ENCODE results near the gene PIK3R2. TPM values are rescaled to one million over a fixed set of nuclear protein-coding genes. Genes with fewer than 3 reads are reported as not detected.
A peak's percentile ranks its signal among the peaks of the same experiment; 100 is the strongest.

The PIK3R2 gene
- total RNA-seq, 1 experiment from 2014 or later = 33.8 TPM

- BruUV-seq (replicated peaks) = no TSS peak
- Mint-ChIP-seq H3K9me3 (ENCODE audit: unreplicated experiment) (no peaks in the 10 kb centered on the region), H3K36me3 (ENCODE audit: insufficient read depth, unreplicated experiment) (peaks cover 4% of the 10 kb centered on the region), H3K4me3 (ENCODE audit: unreplicated experiment) (peak overlapping the region; percentile 68), H3K27me3 (ENCODE audit: insufficient read depth, unreplicated experiment) (no peaks in the 10 kb centered on the region), H3K4me1 (ENCODE audit: insufficient read depth, unreplicated experiment) (peaks cover 15% of the 10 kb centered on the region), H3K27ac (ENCODE audit: low read depth, unreplicated experiment) (no peak overlapping the region)
- no peak for DNase-seq (ENCODE audit: unreplicated experiment)
- TF ChIP-seq, protein P1, sequence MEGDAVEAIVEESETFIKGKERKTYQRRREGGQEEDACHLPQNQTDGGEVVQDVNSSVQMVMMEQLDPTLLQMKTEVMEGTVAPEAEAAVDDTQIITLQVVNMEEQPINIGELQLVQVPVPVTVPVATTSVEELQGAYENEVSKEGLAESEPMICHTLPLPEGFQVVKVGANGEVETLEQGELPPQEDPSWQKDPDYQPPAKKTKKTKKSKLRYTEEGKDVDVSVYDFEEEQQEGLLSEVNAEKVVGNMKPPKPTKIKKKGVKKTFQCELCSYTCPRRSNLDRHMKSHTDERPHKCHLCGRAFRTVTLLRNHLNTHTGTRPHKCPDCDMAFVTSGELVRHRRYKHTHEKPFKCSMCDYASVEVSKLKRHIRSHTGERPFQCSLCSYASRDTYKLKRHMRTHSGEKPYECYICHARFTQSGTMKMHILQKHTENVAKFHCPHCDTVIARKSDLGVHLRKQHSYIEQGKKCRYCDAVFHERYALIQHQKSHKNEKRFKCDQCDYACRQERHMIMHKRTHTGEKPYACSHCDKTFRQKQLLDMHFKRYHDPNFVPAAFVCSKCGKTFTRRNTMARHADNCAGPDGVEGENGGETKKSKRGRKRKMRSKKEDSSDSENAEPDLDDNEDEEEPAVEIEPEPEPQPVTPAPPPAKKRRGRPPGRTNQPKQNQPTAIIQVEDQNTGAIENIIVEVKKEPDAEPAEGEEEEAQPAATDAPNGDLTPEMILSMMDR (IDR thresholded peaks at IDR 0.05; ENCODE audit: unreplicated experiment) = no peak
- intact Hi-C loops (cut with micrococcal nuclease) = loop anchor here (10.0 kb wide), 1 partner anchor 214 kb away; the partner anchor contains the start of gene LSM4
- ChIA-PET CTCF (interaction anchor here (0.5 to 3.7 kb wide), 11 partner anchors 27 to 500 kb away, joined by 3 to 47 read pairs (median 4); a partner anchor contains a TSS), POLR2A (interaction anchor here (0.5 to 1.8 kb wide), 10 partner anchors 13 to 190 kb away, joined by 3 to 10 read pairs (median 4); partner anchors contain the start of genes CCDC124, JUND, MAST3 and MPV17L2)
These were observed 42.2 kb upstream of the PIK3R2 start for GRCh38 chr19:18110609-18111232.

- peak; percentile 93 for DNase-seq (ENCODE audit: unreplicated experiment)
- H3K36me3 Mint-ChIP-seq (ENCODE audit: insufficient read depth, unreplicated experiment) = peaks cover 9% of the 10 kb centered on the region
- POLR2A ChIA-PET = interaction anchor here (0.7 to 1.2 kb wide), 3 partner anchors 43 to 168 kb away, joined by 3 to 4 read pairs (median 3); partner anchors contain the start of gene JUND
- no peaks in the 10 kb centered on the region for H3K9me3 Mint-ChIP-seq (ENCODE audit: unreplicated experiment)
- H3K4me1 Mint-ChIP-seq (ENCODE audit: insufficient read depth, unreplicated experiment) = peaks cover 22% of the 10 kb centered on the region
- no peak overlapping the region for H3K4me3 Mint-ChIP-seq (ENCODE audit: unreplicated experiment)
- no TSS peak for BruUV-seq (replicated peaks)
- CTCF ChIA-PET = interaction anchor here (0.6 to 3.7 kb wide), 36 partner anchors 9 to 216 kb away, joined by 3 to 47 read pairs (median 4); partner anchors contain the start of genes PIK3R2 and RAB3A
- TF ChIP-seq, protein P1 (IDR thresholded peaks at IDR 0.05; ENCODE audit: unreplicated experiment) = peak; percentile 95
- H3K27ac Mint-ChIP-seq (ENCODE audit: low read depth, unreplicated experiment) = peak overlapping the region; percentile 50
- intact Hi-C loops (cut with micrococcal nuclease) = loop anchor here (1.0 to 10.0 kb wide), 4 partner anchors 39 to 212 kb away; partner anchors contain the start of gene LSM4
- no peaks in the 10 kb centered on the region for H3K27me3 Mint-ChIP-seq (ENCODE audit: insufficient read depth, unreplicated experiment)
These were observed 39.9 kb upstream of the PIK3R2 start for GRCh38 chr19:18112989-18113478.

DNA sequence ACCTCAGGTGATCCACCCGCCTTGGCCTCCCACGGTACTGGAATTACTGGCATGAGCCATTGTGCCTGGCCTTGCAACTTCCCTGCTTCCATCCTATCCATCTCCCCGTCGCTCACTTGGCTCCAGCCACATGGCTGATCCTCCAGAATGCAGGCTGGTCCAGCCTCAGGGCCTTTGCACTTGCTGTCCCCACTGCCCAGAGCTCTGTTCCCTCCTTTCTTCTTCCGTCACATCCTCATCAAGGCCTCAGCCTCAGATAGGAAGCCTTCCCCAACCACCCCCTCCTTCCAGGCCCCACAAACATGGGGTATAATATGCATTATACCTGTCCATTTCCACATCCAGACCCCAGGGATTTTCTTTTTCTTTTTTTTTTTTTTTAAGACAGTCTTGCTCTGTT, 39.1 kb upstream of the PIK3R2 start:
- TF ChIP-seq, protein P1 (IDR thresholded peaks at IDR 0.05; ENCODE audit: unreplicated experiment) = no peak
- H3K4me1 Mint-ChIP-seq (ENCODE audit: insufficient read depth, unreplicated experiment) = peaks cover 21% of the 10 kb centered on the region
- BruUV-seq (replicated peaks) = no TSS peak
- POLR2A ChIA-PET = interaction anchor here (1.2 kb wide), 1 partner anchor 78 kb away, joined by 4 read pairs; no protein-coding TSS in a partner anchor
- CTCF ChIA-PET = interaction anchor here (0.7 to 3.7 kb wide), 20 partner anchors 10 to 215 kb away, joined by 3 to 47 read pairs (median 5); partner anchors contain the start of genes PIK3R2 and RAB3A
- intact Hi-C loops (cut with micrococcal nuclease) = loop anchor here (1.0 to 10.0 kb wide), 4 partner anchors 38 to 211 kb away; partner anchors contain the start of gene LSM4
- no peak overlapping the region for H3K27ac Mint-ChIP-seq (ENCODE audit: low read depth, unreplicated experiment)
- H3K4me3 Mint-ChIP-seq (ENCODE audit: unreplicated experiment) = no peak overlapping the region
- DNase-seq (ENCODE audit: unreplicated experiment) = no peak
- no peaks in the 10 kb centered on the region for H3K27me3 Mint-ChIP-seq (ENCODE audit: insufficient read depth, unreplicated experiment)
- H3K36me3 Mint-ChIP-seq (ENCODE audit: insufficient read depth, unreplicated experiment) = peaks cover 9% of the 10 kb centered on the region
- no peaks in the 10 kb centered on the region for H3K9me3 Mint-ChIP-seq (ENCODE audit: unreplicated experiment)

DNA sequence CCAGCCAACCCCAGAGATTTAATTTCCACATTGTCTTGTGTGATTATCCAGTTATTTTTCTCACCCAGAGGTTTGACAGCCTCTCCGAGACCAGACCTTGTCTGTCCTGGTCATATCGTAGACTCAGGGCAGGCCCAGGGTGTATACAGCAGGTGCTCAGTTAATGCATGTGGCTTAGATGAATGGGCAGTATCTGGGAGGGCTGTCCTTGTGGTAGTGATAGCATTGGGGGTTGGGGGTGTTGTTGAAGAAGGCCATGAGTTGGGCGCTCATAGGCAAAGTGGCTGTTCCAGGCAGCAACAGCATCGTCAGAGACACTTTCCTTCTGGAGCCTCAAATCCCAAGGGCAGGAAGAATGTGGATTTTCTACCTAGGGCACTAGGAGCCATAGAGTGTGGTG, 38.5 kb upstream of the PIK3R2 start:
- peaks cover 19% of the 10 kb centered on the region for H3K4me1 Mint-ChIP-seq (ENCODE audit: insufficient read depth, unreplicated experiment)
- intact Hi-C loops (cut with micrococcal nuclease) = loop anchor here (10.0 kb wide), 1 partner anchor 210 kb away; the partner anchor contains the start of gene LSM4
- H3K4me3 Mint-ChIP-seq (ENCODE audit: unreplicated experiment) = no peak overlapping the region
- no peak overlapping the region for H3K27ac Mint-ChIP-seq (ENCODE audit: low read depth, unreplicated experiment)
- no peaks in the 10 kb centered on the region for H3K27me3 Mint-ChIP-seq (ENCODE audit: insufficient read depth, unreplicated experiment)
- no TSS peak for BruUV-seq (replicated peaks)
- no peaks in the 10 kb centered on the region for H3K9me3 Mint-ChIP-seq (ENCODE audit: unreplicated experiment)
- TF ChIP-seq, protein P1 (IDR thresholded peaks at IDR 0.05; ENCODE audit: unreplicated experiment) = no peak
- H3K36me3 Mint-ChIP-seq (ENCODE audit: insufficient read depth, unreplicated experiment) = peaks cover 9% of the 10 kb centered on the region
- ChIA-PET POLR2A (no interaction called here), CTCF (no interaction called here)
- DNase-seq (ENCODE audit: unreplicated experiment) = no peak

Measured in MCF 10A (cell line).